Transverse colon (tissue), 4 donors: ENCODE results near the gene NKD1. TPM values are rescaled to one million over a fixed set of nuclear protein-coding genes. Genes with fewer than 3 reads are reported as not detected.

Experiments used
- DNase-seq: peaks from one replicate; pipeline ENCODE4 v3.0.0-alpha.2; 2019
- H3K27ac ChIP-seq, 4 donors: fragments of 200-600 bp; sonication (generic); 2 replicates each; pipeline ENCODE4 v1.5.1; 2016 to 2018; ENCODE audit warnings: inconsistent platforms in 4 of 4
- H3K27me3 ChIP-seq: fragments of 200-600 bp; sonication (generic); 2 replicates; pipeline ENCODE4 v1.5.1; 2017; ENCODE audit warnings: inconsistent platforms
- H3K36me3 ChIP-seq, 4 donors: fragments of 200-600 bp; sonication (generic); 2 replicates each; pipeline ENCODE4 v1.5.1; 2017 to 2019; ENCODE audit warnings: inconsistent platforms in 4 of 4
- H3K4me1 ChIP-seq, 4 donors: fragments of 200-600 bp; sonication (generic); 2 replicates each; pipeline ENCODE4 v1.5.1; 2017 to 2020; ENCODE audit warnings: inconsistent platforms in 4 of 4
- H3K4me3 ChIP-seq, 4 donors: fragments of 200-600 bp; sonication (generic); 1 replicate in 1 of 4; 2 replicates in 3 of 4; pipeline versions ENCODE4 v1.5.1 to v1.6.1; 2017 to 2019; ENCODE audit warnings: inconsistent platforms in 4 of 4
- H3K9me3 ChIP-seq, 2 donors: fragments of 200-600 bp; sonication (generic); 2 replicates each; pipeline ENCODE4 v1.5.1; 2017 to 2019; ENCODE audit warnings: inconsistent platforms in 2 of 2
- EP300 ChIP-seq: sonication (generic); formaldehyde crosslinking; IDR thresholded peaks from one replicate; pipeline ENCODE4 v1.6.1; 2017; ENCODE audit warnings: antibody characterized with exemption, low read depth
- POLR2A ChIP-seq: fragments of 450-650 bp; IDR thresholded peaks from one replicate; pipeline ENCODE4 v1.6.1; 2016; ENCODE audit warnings: antibody characterized with exemption, mild to moderate bottlenecking, moderate library complexity
- POLR2AphosphoS5 ChIP-seq, 3 donors: sonication (generic); formaldehyde crosslinking; IDR thresholded peaks; one replicate each; pipeline ENCODE4 v1.6.1; 2016; ENCODE audit warnings: antibody characterized with exemption in 3 of 3
- WGBS, 2 donors: methylation state at CpG; one replicate each; pipeline ENCODE4 v1.1.5; 2018; ENCODE audit warnings: low coverage in 1 of 2; 5-methylcytosine and 5-hydroxymethylcytosine counted together
- in situ Hi-C, 4 donors: fragments of 200-750 bp; cut with MboI; loops; one replicate each; pipeline versions ENCODE4 v1.15.0 to v1.15.1; 2017; ENCODE audit warnings: low sequenced_read_pairs in 3 of 4, low pct_ligation_motif_present in 1 of 4, low pct_unique_long_range_greater_than_20kb in 1 of 4
- intact Hi-C: fragments of 100-400 bp; cut with DNase I; formaldehyde crosslinking; loops from one replicate; pipeline ENCODE4 v1.15.1; 2023; ENCODE audit warnings: low total_unique reads
- total RNA-seq, 4 donors: library from RNA; depleted of rRNA; stranded (reverse); fragments of >200 nt; gene quantifications; one replicate each; pipeline ENCODE4 v1.1.0, GENCODE V29; 2016
- TF ChIP-seq, protein P1 (sequence below), 5 experiments: fragments of 200-600 bp in 3 of 5; fragments of 450-650 bp in 2 of 5; sonication (generic) in 3 of 5; IDR thresholded peaks; 1 replicate in 2 of 5; 2 replicates in 3 of 5; pipeline ENCODE4 v1.5.1; 2016 to 2017; ENCODE audit warnings: antibody characterized with exemption in 5 of 5, inconsistent platforms in 3 of 5, mild to moderate bottlenecking in 2 of 5, moderate library complexity in 1 of 5

The NKD1 gene
- total RNA-seq, 4 donors from 2014 or later = 1.7 to 98.1 (median 2.5) TPM

GRCh38 chr16:50539053-50539695 lies 9.0 kb upstream of the NKD1 start:
- in situ Hi-C loops (no loop called here), intact Hi-C loops (loop anchor here (10.0 kb wide), 1 partner anchor 164 kb away; no protein-coding TSS in a partner anchor)
- Histone ChIP-seq H3K27ac (no peak overlapping the region), H3K4me1 (no peaks in the 10 kb centered on the region), H3K27me3 (no peaks in the 10 kb centered on the region), H3K36me3 (no peaks in the 10 kb centered on the region), H3K9me3 (no peaks in the 10 kb centered on the region), H3K4me3 (no peak overlapping the region)
- WGBS, 2 donors = 24 to 54% methylated on average over 3 to 17 of the region's 17 CpGs
- TF ChIP-seq POLR2A (no peak), EP300 (no peak), POLR2AphosphoS5 (IDR thresholded peaks at IDR 0.05) (no peak)
- TF ChIP-seq, protein P1, sequence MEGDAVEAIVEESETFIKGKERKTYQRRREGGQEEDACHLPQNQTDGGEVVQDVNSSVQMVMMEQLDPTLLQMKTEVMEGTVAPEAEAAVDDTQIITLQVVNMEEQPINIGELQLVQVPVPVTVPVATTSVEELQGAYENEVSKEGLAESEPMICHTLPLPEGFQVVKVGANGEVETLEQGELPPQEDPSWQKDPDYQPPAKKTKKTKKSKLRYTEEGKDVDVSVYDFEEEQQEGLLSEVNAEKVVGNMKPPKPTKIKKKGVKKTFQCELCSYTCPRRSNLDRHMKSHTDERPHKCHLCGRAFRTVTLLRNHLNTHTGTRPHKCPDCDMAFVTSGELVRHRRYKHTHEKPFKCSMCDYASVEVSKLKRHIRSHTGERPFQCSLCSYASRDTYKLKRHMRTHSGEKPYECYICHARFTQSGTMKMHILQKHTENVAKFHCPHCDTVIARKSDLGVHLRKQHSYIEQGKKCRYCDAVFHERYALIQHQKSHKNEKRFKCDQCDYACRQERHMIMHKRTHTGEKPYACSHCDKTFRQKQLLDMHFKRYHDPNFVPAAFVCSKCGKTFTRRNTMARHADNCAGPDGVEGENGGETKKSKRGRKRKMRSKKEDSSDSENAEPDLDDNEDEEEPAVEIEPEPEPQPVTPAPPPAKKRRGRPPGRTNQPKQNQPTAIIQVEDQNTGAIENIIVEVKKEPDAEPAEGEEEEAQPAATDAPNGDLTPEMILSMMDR (IDR thresholded peaks at IDR 0.05) = no peak
- DNase-seq = no peak

GRCh38 chr16:50539822-50540710 lies 8.1 kb upstream of the NKD1 start:
- in situ Hi-C loops = no loop called here

GRCh38 chr16:50540711-50541007 lies 7.5 kb upstream of the NKD1 start:
- Histone ChIP-seq H3K9me3 (no peaks in the 10 kb centered on the region), H3K27me3 (no peaks in the 10 kb centered on the region), H3K36me3 (no peaks in the 10 kb centered on the region), H3K4me1 (no peaks in the 10 kb centered on the region), H3K27ac (no peak overlapping the region), H3K4me3 (no peak overlapping the region)
- TF ChIP-seq POLR2A (no peak), POLR2AphosphoS5 (IDR thresholded peaks at IDR 0.05) (no peak), EP300 (no peak)
- TF ChIP-seq, protein P1 (IDR thresholded peaks at IDR 0.05) = no peak
- 83 to 93% methylated on average over 2 to 3 of the region's 3 CpGs for WGBS, 2 donors
- in situ Hi-C loops = no loop called here
- DNase-seq = no peak
- intact Hi-C loops = no loop called here

More at GRCh38 chr16:50539822-50540710, 8.1 kb upstream of the NKD1 start:
- H3K36me3 ChIP-seq = no peaks in the 10 kb centered on the region
- H3K4me3 ChIP-seq = no peak overlapping the region
- 20 to 75% methylated on average over 1 to 23 of the region's 23 CpGs for WGBS, 2 donors
- no peaks in the 10 kb centered on the region for H3K4me1 ChIP-seq
- TF ChIP-seq, protein P1 (IDR thresholded peaks at IDR 0.05) = no peak
- TF ChIP-seq POLR2A (no peak), EP300 (no peak), POLR2AphosphoS5 (IDR thresholded peaks at IDR 0.05) (no peak)
- H3K27me3 ChIP-seq = no peaks in the 10 kb centered on the region
- no peaks in the 10 kb centered on the region for H3K9me3 ChIP-seq
- H3K27ac ChIP-seq = no peak overlapping the region
- intact Hi-C loops = loop anchor here (10.0 kb wide), 1 partner anchor 165 kb away; no protein-coding TSS in a partner anchor
- DNase-seq = no peak

DNA sequence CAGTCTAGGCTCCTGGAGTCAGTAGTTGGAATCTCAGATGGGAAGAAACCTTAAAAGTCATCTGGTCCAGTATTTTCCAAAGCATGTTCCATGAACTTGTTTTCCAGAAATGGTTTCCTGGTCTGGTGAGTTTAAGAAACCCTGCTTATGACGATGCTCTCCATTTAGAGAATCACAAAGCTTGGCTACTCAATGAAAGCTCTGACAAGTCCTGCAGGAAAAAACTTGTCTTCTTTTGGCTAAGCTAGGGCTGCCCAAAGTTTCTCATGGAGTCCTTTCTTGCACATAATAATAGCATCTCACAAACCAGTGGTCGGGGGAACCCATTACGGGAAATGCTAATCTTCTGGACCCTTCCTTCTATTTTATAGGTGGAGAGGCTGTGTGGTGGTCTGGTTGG lies 5.5 kb upstream of the NKD1 start:
- intact Hi-C loops = no loop called here

More for the DNA sequence above, 5.5 kb upstream of the NKD1 start:
- H3K4me1 ChIP-seq = peaks cover 0 to 8% (median 0%) of the 10 kb centered on the region in 4 donors
- H3K36me3 ChIP-seq = no peaks in the 10 kb centered on the region
- WGBS, 2 donors = 96 to 100% methylated on average over 3 of the region's 3 CpGs
- TF ChIP-seq POLR2A = no peak
- TF ChIP-seq, protein P1 (IDR thresholded peaks at IDR 0.05) = no peak
- no peak for TF ChIP-seq POLR2AphosphoS5 (IDR thresholded peaks at IDR 0.05)
- TF ChIP-seq EP300 = no peak
- H3K27ac ChIP-seq = no peak overlapping the region
- DNase-seq = no peak
- peaks cover 16% of the 10 kb centered on the region for H3K27me3 ChIP-seq
- in situ Hi-C loops = no loop called here
- no peaks in the 10 kb centered on the region for H3K9me3 ChIP-seq
- no peak overlapping the region for H3K4me3 ChIP-seq
